ENCODE measurements around the gene SPON2.

SPON2 gene

DNA sequence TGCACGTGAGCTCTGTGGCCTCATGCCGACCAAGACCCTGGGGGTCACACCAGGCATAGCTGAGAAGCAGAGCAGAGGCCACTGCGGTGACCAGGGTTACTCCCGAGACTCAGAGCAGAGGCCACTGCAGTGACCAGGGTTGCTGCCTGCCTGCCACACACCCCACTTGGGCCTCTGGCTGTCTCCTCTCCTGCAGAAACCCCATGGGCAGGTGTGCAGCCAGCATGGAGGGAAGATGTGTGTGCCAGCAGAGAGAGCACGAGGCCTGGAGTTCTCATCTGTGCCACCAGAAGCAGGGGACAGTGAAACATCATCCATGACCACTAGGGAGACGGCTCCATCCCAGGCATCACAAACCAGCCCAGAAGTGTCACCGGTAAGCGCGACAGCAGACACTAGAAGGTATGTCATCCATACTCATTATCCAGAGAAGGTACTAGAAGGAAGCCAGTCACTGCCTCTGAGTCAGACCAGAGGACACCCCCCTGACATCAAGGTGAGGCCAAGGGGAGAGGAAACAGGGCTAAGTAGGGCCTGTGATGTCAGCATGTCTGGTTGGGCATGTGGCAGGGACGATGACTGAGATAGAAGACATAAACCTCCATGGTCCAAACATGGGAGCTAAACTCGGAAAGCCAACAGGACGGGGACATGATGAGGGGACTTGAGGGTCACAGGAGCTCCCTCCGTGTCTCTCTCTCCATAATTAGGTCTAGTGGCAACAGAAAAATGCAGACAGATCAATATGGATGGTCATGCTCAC is 24.2 kb upstream of the SPON2 start:
- DNase-seq (ENCODE audit: low read depth, low spot score): no peak
- Histone ChIP-seq H3K27me3 (ENCODE audit: insufficient read depth, insufficient read length) (no peaks in the 10 kb centered on the region), H3K4me3 (ENCODE audit: insufficient read length, low read depth) (no peak overlapping the region), H3K9me3 (ENCODE audit: insufficient read depth, low read length) (peaks cover 2% of the 10 kb centered on the region; the same call in 1 of the 2 replicates), H3K36me3 (ENCODE audit: insufficient read depth, insufficient read length, low read length) (no peaks in the 10 kb centered on the region), H3K4me1 (ENCODE audit: insufficient read depth, insufficient read length) (peaks cover 9% of the 10 kb centered on the region), H3K9ac (ENCODE audit: insufficient read length, low read depth) (no peak overlapping the region)
- no peak for TF ChIP-seq ZNF274 (IDR thresholded peaks at IDR 0.05; ENCODE audit: low read depth, low read length)
- no peak for TF ChIP-seq YY1 (IDR thresholded peaks at IDR 0.05; ENCODE audit: insufficient read depth, insufficient read length)
- TF ChIP-seq SUZ12 (IDR thresholded peaks at IDR 0.05; ENCODE audit: extremely low read depth, insufficient read depth, insufficient read length): no peak

DNA sequence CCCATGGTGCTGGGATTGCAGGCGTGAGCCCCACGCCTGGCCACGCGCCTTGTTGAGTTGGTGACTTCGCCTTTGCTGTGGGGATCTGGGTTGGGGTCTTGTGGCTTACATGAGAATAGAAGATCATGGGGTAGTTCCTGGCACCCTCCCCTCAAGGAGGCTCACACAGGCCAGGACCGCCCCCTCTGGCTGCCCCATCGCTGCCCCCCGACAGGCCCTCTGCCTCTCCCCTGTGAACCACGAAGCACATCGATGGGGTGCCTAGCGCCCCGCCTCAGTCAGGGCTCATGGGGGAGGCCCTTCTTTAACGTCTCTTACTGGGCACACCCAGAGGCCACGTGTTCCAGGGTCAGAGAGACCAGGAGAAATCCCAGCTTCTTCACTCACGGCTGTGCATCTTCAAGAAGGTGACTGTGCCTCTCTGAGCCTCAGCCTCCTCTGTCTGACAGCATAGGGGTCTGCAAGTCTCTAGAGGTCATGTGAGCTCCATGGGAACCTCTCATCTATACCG is 23.6 kb upstream of the SPON2 start:
- peaks cover 5% of the 10 kb centered on the region for H3K4me1 ChIP-seq (ENCODE audit: insufficient read depth, insufficient read length)
- no peak overlapping the region for H3K9ac ChIP-seq (ENCODE audit: insufficient read length, low read depth)
- TF ChIP-seq SUZ12 (IDR thresholded peaks at IDR 0.05; ENCODE audit: extremely low read depth, insufficient read depth, insufficient read length) (no peak), YY1 (IDR thresholded peaks at IDR 0.05; ENCODE audit: insufficient read depth, insufficient read length) (no peak), ZNF274 (IDR thresholded peaks at IDR 0.05; ENCODE audit: low read depth, low read length) (no peak)
- H3K36me3 ChIP-seq (ENCODE audit: insufficient read depth, insufficient read length, low read length): no peaks in the 10 kb centered on the region
- no peak for DNase-seq (ENCODE audit: low read depth, low spot score)
- H3K27me3 ChIP-seq (ENCODE audit: insufficient read depth, insufficient read length): no peaks in the 10 kb centered on the region
- peaks cover 7% of the 10 kb centered on the region; the same call in 1 of the 2 replicates for H3K9me3 ChIP-seq (ENCODE audit: insufficient read depth, low read length)
- no peak overlapping the region for H3K4me3 ChIP-seq (ENCODE audit: insufficient read length, low read depth)

DNA sequence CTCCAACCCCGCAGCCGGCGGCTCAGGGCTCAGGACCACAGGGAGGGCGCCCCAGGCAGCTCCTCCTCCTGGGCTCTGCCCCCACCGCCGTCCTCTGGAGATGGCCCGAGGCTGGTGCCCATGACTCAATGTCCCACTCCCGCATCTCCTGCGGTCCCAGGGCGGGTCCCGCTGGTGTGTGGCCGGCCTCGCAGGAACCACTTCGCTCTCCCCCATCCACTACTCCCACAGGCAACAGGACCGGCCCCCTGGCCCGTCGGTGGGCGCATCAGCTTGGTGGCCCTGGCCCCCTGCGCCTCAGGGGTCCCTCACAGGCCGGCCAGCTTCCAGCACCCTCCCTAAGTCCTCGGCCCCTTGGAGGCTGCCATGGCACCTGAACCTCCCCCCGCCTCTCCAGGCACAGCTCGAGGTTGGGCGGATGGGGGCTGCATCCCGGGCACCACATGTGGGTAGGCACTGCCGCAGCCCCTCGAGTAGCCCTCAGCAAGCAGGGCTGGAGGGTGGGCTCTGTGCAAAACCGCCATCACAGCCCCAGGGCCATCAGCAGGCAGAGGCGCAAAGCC is 22.8 kb upstream of the SPON2 start:
- Histone ChIP-seq H3K36me3 (ENCODE audit: insufficient read depth, insufficient read length, low read length) (no peaks in the 10 kb centered on the region), H3K27me3 (ENCODE audit: insufficient read depth, insufficient read length) (no peaks in the 10 kb centered on the region), H3K9ac (ENCODE audit: insufficient read length, low read depth) (no peak overlapping the region), H3K4me3 (ENCODE audit: insufficient read length, low read depth) (no peak overlapping the region), H3K9me3 (ENCODE audit: insufficient read depth, low read length) (peaks cover 7% of the 10 kb centered on the region; the same call in 1 of the 2 replicates), H3K4me1 (ENCODE audit: insufficient read depth, insufficient read length) (no peaks in the 10 kb centered on the region)
- DNase-seq (ENCODE audit: low read depth, low spot score): no peak
- TF ChIP-seq SUZ12 (IDR thresholded peaks at IDR 0.05; ENCODE audit: extremely low read depth, insufficient read depth, insufficient read length): no peak
- TF ChIP-seq ZNF274 (IDR thresholded peaks at IDR 0.05; ENCODE audit: low read depth, low read length): no peak
- no peak for TF ChIP-seq YY1 (IDR thresholded peaks at IDR 0.05; ENCODE audit: insufficient read depth, insufficient read length)

DNA sequence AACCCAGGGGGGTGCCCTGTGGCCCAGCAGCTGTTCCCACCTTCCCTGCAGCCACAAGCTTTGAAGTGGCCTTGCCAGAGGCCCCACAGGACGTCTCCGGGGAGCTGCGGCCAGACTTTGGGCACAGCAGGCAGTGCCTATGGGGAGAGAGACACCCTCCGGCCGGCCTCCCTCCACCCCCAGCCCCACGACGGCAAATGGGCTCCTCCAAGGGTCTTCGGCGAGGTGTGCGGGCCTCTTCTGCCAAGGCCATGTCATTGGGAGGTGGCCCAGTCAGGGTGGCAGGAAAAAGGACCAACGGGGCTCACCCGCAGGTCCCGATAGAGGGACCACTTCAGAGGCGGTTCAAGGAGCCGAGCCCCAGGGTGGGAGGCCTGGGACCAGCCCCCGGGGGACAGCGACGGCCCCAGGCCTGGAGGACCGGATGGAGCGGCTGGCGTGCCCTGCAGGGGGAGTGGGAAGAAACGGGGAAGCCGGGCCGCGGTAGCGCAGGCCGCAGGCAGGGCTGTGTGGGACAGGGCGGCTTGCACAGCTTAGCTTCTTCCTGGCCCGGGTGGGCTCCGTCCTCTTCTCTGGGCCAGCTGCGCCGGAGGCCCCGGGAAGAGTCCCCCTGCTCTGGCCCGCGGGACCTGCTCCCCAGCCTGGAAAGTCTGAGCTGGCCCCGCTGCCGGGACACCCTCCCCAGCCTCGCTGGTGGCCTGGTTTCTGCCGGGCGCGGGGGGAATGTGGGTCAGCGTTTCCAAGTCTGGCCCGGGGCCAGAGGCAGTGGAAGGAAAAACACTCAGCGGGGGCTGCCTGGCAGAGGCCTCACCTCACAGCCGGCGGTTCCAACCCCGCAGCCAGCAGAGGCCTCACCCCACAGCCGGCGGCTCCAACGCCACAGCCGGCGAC is 21.9 kb upstream of the SPON2 start:
- H3K9me3 ChIP-seq (ENCODE audit: insufficient read depth, low read length): peaks cover 7% of the 10 kb centered on the region; the same call in 1 of the 2 replicates
- no peaks in the 10 kb centered on the region for H3K4me1 ChIP-seq (ENCODE audit: insufficient read depth, insufficient read length)
- H3K36me3 ChIP-seq (ENCODE audit: insufficient read depth, insufficient read length, low read length): no peaks in the 10 kb centered on the region
- no peaks in the 10 kb centered on the region for H3K27me3 ChIP-seq (ENCODE audit: insufficient read depth, insufficient read length)
- DNase-seq (ENCODE audit: low read depth, low spot score): no peak
- H3K4me3 ChIP-seq (ENCODE audit: insufficient read length, low read depth): no peak overlapping the region
- TF ChIP-seq YY1 (IDR thresholded peaks at IDR 0.05; ENCODE audit: insufficient read depth, insufficient read length) (no peak), ZNF274 (IDR thresholded peaks at IDR 0.05; ENCODE audit: low read depth, low read length) (no peak), SUZ12 (IDR thresholded peaks at IDR 0.05; ENCODE audit: extremely low read depth, insufficient read depth, insufficient read length) (no peak)
- H3K9ac ChIP-seq (ENCODE audit: insufficient read length, low read depth): peak overlapping the region; percentile 24

- TF ChIP-seq YY1 (IDR thresholded peaks at IDR 0.05; ENCODE audit: insufficient read depth, insufficient read length) (no peak), ZNF274 (IDR thresholded peaks at IDR 0.05; ENCODE audit: low read depth, low read length) (no peak), SUZ12 (IDR thresholded peaks at IDR 0.05; ENCODE audit: extremely low read depth, insufficient read depth, insufficient read length) (no peak)
- H3K4me1 ChIP-seq (ENCODE audit: insufficient read depth, insufficient read length): no peaks in the 10 kb centered on the region
- H3K9me3 ChIP-seq (ENCODE audit: insufficient read depth, low read length): peaks cover 7% of the 10 kb centered on the region; the same call in 1 of the 2 replicates
- H3K4me3 ChIP-seq (ENCODE audit: insufficient read length, low read depth): no peak overlapping the region
- no peaks in the 10 kb centered on the region for H3K36me3 ChIP-seq (ENCODE audit: insufficient read depth, insufficient read length, low read length)
- no peaks in the 10 kb centered on the region for H3K27me3 ChIP-seq (ENCODE audit: insufficient read depth, insufficient read length)
- DNase-seq (ENCODE audit: low read depth, low spot score): no peak
- no peak overlapping the region for H3K9ac ChIP-seq (ENCODE audit: insufficient read length, low read depth)
Observed at GRCh38 chr4:1193206-1194009, 21.0 kb upstream of the SPON2 start.

- no peak overlapping the region for H3K4me3 ChIP-seq (ENCODE audit: insufficient read length, low read depth)
- H3K9ac ChIP-seq (ENCODE audit: insufficient read length, low read depth): no peak overlapping the region
- no peak for DNase-seq (ENCODE audit: low read depth, low spot score)
- no peak for TF ChIP-seq SUZ12 (IDR thresholded peaks at IDR 0.05; ENCODE audit: extremely low read depth, insufficient read depth, insufficient read length)
- no peak for TF ChIP-seq ZNF274 (IDR thresholded peaks at IDR 0.05; ENCODE audit: low read depth, low read length)
- TF ChIP-seq YY1 (IDR thresholded peaks at IDR 0.05; ENCODE audit: insufficient read depth, insufficient read length): no peak
- H3K4me1 ChIP-seq (ENCODE audit: insufficient read depth, insufficient read length): no peaks in the 10 kb centered on the region
- no peaks in the 10 kb centered on the region for H3K36me3 ChIP-seq (ENCODE audit: insufficient read depth, insufficient read length, low read length)
- H3K9me3 ChIP-seq (ENCODE audit: insufficient read depth, low read length): peaks cover 7% of the 10 kb centered on the region; the same call in 1 of the 2 replicates
- H3K27me3 ChIP-seq (ENCODE audit: insufficient read depth, insufficient read length): no peaks in the 10 kb centered on the region
Observed at GRCh38 chr4:1192493-1193205, 20.3 kb upstream of the SPON2 start.
